ENCODE measurements around the gene OVCA2.
A peak's percentile ranks its signal among the peaks of the same experiment; 100 is the strongest.

The OVCA2 gene

GRCh38 chr17:2029911-2030778 is 11.7 kb upstream of the OVCA2 start, which contains the start of gene DPH1:
Gene DPH1 (plus strand): TSS chr17:2030153. CDS start chr17:2030170, 17 bp downstream.
- FAIRE-seq (peak; percentile 96), DNase-seq (ENCODE audit: insufficient read length, low spot score) (peak; percentile 93)

GRCh38 chr17:2030779-2031163 is 11.1 kb upstream of the OVCA2 start:
- FAIRE-seq (no peak), DNase-seq (ENCODE audit: insufficient read length, low spot score) (no peak)

- DNase-seq (ENCODE audit: insufficient read length, low spot score) (no peak), FAIRE-seq (no peak)
Measured at GRCh38 chr17:2033153-2033552, 8.7 kb upstream of the OVCA2 start.

- DNase-seq (ENCODE audit: insufficient read length, low spot score) = no peak
- peak; percentile 4 for FAIRE-seq
Measured at GRCh38 chr17:2034157-2034556, 7.7 kb upstream of the OVCA2 start.

- FAIRE-seq (peak; percentile 33), DNase-seq (ENCODE audit: insufficient read length, low spot score) (no peak)
Measured at GRCh38 chr17:2034806-2035540, 6.8 kb upstream of the OVCA2 start.

GRCh38 chr17:2035541-2036488 is 6.0 kb upstream of the OVCA2 start:
- FAIRE-seq = no peak
- DNase-seq (ENCODE audit: insufficient read length, low spot score) = no peak

GRCh38 chr17:2037155-2037554 is 4.7 kb upstream of the OVCA2 start:
- no peak for FAIRE-seq
- DNase-seq (ENCODE audit: insufficient read length, low spot score) = no peak

GRCh38 chr17:2040219-2040827 is 1.5 kb upstream of the OVCA2 start:
- FAIRE-seq (no peak), DNase-seq (ENCODE audit: insufficient read length, low spot score) (no peak)

GRCh38 chr17:2040942-2041560 is 771 bp upstream of the OVCA2 start:
- FAIRE-seq = peak; percentile 89
- DNase-seq (ENCODE audit: insufficient read length, low spot score) = no peak

GRCh38 chr17:2042390-2042847 is 597 bp downstream of the OVCA2 start:
- no peak for FAIRE-seq

GRCh38 chr17:2042933-2043332 is 1.1 kb downstream of the OVCA2 start:
- FAIRE-seq = no peak
- DNase-seq (ENCODE audit: insufficient read length, low spot score) = no peak

More at GRCh38 chr17:2042390-2042847, 597 bp downstream of the OVCA2 start:
- DNase-seq (ENCODE audit: insufficient read length, low spot score) = no peak

GRCh38 chr17:2043785-2044184 is 2.0 kb downstream of the OVCA2 start:
- no peak for DNase-seq (ENCODE audit: insufficient read length, low spot score)
- FAIRE-seq = peak; percentile 38

- FAIRE-seq (peak; percentile 63), DNase-seq (ENCODE audit: insufficient read length, low spot score) (no peak)
Measured at GRCh38 chr17:2044263-2044894, 2.6 kb downstream of the OVCA2 start.

- no peak for DNase-seq (ENCODE audit: insufficient read length, low spot score)
- no peak for FAIRE-seq
Measured at GRCh38 chr17:2047590-2047989, 5.8 kb downstream of the OVCA2 start.

- no peak for FAIRE-seq
- no peak for DNase-seq (ENCODE audit: insufficient read length, low spot score)
Measured at GRCh38 chr17:2048805-2049204, 7.0 kb downstream of the OVCA2 start.

- DNase-seq (ENCODE audit: insufficient read length, low spot score) = no peak
- peak; percentile 93 for FAIRE-seq
Measured at GRCh38 chr17:2049333-2050299, 7.8 kb downstream of the OVCA2 start.

GRCh38 chr17:2050300-2051060 is 8.7 kb downstream of the OVCA2 start:
- FAIRE-seq (peak; percentile 72), DNase-seq (ENCODE audit: insufficient read length, low spot score) (no peak)
